ENCODE results near the gene MS4A8. TPM values are rescaled to one million over a fixed set of nuclear protein-coding genes. Genes with fewer than 3 reads are reported as not detected.
A peak's percentile ranks its signal among the peaks of the same experiment; 100 is the strongest.
"Not testable (repeated sequence)": the region's sequence is repeated elsewhere in the genome, so short reads cannot be mapped to it uniquely, and the experiment has no call there.

MS4A8 gene
- total RNA-seq, 4 donors from 2014 or later: 13.2 to 541 (median 356) TPM

GRCh38 chr11:60753309-60753708 lies 53.9 kb downstream of the MS4A8 start:
- DNase-seq: no peak
- Histone ChIP-seq H3K27me3 (no peaks in the 10 kb centered on the region), H3K4me1 (peaks cover 0 to 9% (median 0%) of the 10 kb centered on the region in 4 donors), H3K36me3 (no peaks in the 10 kb centered on the region), H3K27ac (no peak overlapping the region), H3K4me3 (no peak overlapping the region), H3K9me3 (no peaks in the 10 kb centered on the region)
- TF ChIP-seq CTCF (IDR thresholded peaks at IDR 0.05): no peak
- TF ChIP-seq POLR2A (IDR thresholded peaks at IDR 0.05): no peak

GRCh38 chr11:60754887-60755286 lies 55.5 kb downstream of the MS4A8 start:
- DNase-seq: no peak
- no peak overlapping the region for H3K4me3 ChIP-seq
- peaks cover 0 to 9% (median 0%) of the 10 kb centered on the region in 4 donors for H3K4me1 ChIP-seq
- no peaks in the 10 kb centered on the region for H3K9me3 ChIP-seq
- no peak for TF ChIP-seq CTCF (IDR thresholded peaks at IDR 0.05)
- TF ChIP-seq POLR2A (IDR thresholded peaks at IDR 0.05): no peak
- H3K36me3 ChIP-seq: no peaks in the 10 kb centered on the region
- H3K27me3 ChIP-seq: no peaks in the 10 kb centered on the region
- no peak overlapping the region for H3K27ac ChIP-seq

GRCh38 chr11:60756307-60757032 lies 57.1 kb downstream of the MS4A8 start, which contains the start of gene MS4A15:
MS4A15 (plus strand) TSS chr11:60756867; CDS start chr11:60763734, 6,867 bp downstream.
- no peaks in the 10 kb centered on the region for H3K9me3 ChIP-seq
- H3K27ac ChIP-seq: peak within 1 kb of the TSS in 1 of 4 donors; percentile 55
- peak in 4 of 6 experiments; percentile 43 to 80 (median 74) for TF ChIP-seq CTCF (IDR thresholded peaks at IDR 0.05)
- TF ChIP-seq POLR2A (IDR thresholded peaks at IDR 0.05): no peak
- H3K4me3 ChIP-seq: no peak within 1 kb of the TSS
- H3K36me3 ChIP-seq: no peaks in the 10 kb centered on the region
- peak in 2 of 3 donors; percentile 12 to 56 for DNase-seq
- H3K4me1 ChIP-seq: peaks cover 0 to 9% (median 0%) of the 10 kb centered on the region in 4 donors
- no peaks in the 10 kb centered on the region for H3K27me3 ChIP-seq

GRCh38 chr11:60757231-60757800 lies 57.9 kb downstream of the MS4A8 start:
- H3K9me3 ChIP-seq: no peaks in the 10 kb centered on the region
- H3K27ac ChIP-seq: no peak overlapping the region
- TF ChIP-seq POLR2A (IDR thresholded peaks at IDR 0.05): no peak
- no peak for TF ChIP-seq CTCF (IDR thresholded peaks at IDR 0.05)
- peaks cover 0 to 9% (median 0%) of the 10 kb centered on the region in 4 donors for H3K4me1 ChIP-seq
- no peaks in the 10 kb centered on the region for H3K27me3 ChIP-seq
- DNase-seq: peak in 1 of 3 donors; percentile 15
- no peak overlapping the region for H3K4me3 ChIP-seq
- no peaks in the 10 kb centered on the region for H3K36me3 ChIP-seq

GRCh38 chr11:60758671-60759070 lies 59.3 kb downstream of the MS4A8 start:
- H3K9me3 ChIP-seq, H3K36me3 ChIP-seq, H3K4me1 ChIP-seq, DNase-seq, H3K27me3 ChIP-seq, H3K27ac ChIP-seq, H3K4me3 ChIP-seq: not testable (repeated sequence)

- not testable (repeated sequence) for H3K4me3 ChIP-seq, H3K9me3 ChIP-seq, H3K36me3 ChIP-seq, H3K27me3 ChIP-seq, H3K4me1 ChIP-seq
- H3K27ac ChIP-seq: peak overlapping the region in 1 of 4 donors; percentile 12
- peak in 1 of 3 donors; percentile 5 for DNase-seq
Measured at GRCh38 chr11:60759438-60760225, 60.2 kb downstream of the MS4A8 start.

All from Peyer's patch (tissue), 4 donors.